Activated CD4-positive, CD25-positive, alpha-beta regulatory T cell treated with anti-CD3 and anti-CD28 coated beads, Interleukin-2, amount 50 U/mL, for 72 hours (primary cell): Measurements from ENCODE around the gene PLXNA4.

Experiments
- DNase-seq: peaks from one replicate; pipeline ENCODE4 v3.0.0; 2021

PLXNA4 gene

GRCh38 chr7:132345543-132346129, 230.6 kb downstream of the PLXNA4 start:
- DNase-seq, result no peak

- DNase-seq, result no peak
These were observed 231.2 kb downstream of the PLXNA4 start for GRCh38 chr7:132345030-132345429.

- no peak for DNase-seq
These were observed 233.1 kb downstream of the PLXNA4 start for GRCh38 chr7:132343199-132343598.

- DNase-seq, result no peak
These were observed 238.7 kb downstream of the PLXNA4 start for GRCh38 chr7:132337450-132338080.

GRCh38 chr7:132336797-132337196, 239.5 kb downstream of the PLXNA4 start:
- DNase-seq, result no peak

- DNase-seq, result no peak
These were observed 243.0 kb downstream of the PLXNA4 start for GRCh38 chr7:132333301-132333700.

GRCh38 chr7:132328760-132329159, 247.5 kb downstream of the PLXNA4 start:
- no peak for DNase-seq

- no peak for DNase-seq
These were observed 248.1 kb downstream of the PLXNA4 start for GRCh38 chr7:132328047-132328620.

GRCh38 chr7:132326878-132327589, 249.2 kb downstream of the PLXNA4 start:
- DNase-seq, result no peak

- no peak for DNase-seq
These were observed 253.3 kb downstream of the PLXNA4 start for GRCh38 chr7:132322970-132323369.

- no peak for DNase-seq
These were observed 254.9 kb downstream of the PLXNA4 start for GRCh38 chr7:132321387-132321786.

- DNase-seq, result no peak
These were observed 256.8 kb downstream of the PLXNA4 start for GRCh38 chr7:132319481-132319880.

GRCh38 chr7:132318352-132319318, 257.6 kb downstream of the PLXNA4 start:
- DNase-seq, result peak; percentile 81

GRCh38 chr7:132317701-132318351, 258.4 kb downstream of the PLXNA4 start:
- DNase-seq, result no peak

- DNase-seq, result no peak
These were observed 263.7 kb downstream of the PLXNA4 start for GRCh38 chr7:132312531-132313055.

GRCh38 chr7:132311733-132312132, 264.5 kb downstream of the PLXNA4 start:
- no peak for DNase-seq

- no peak for DNase-seq
These were observed 267.0 kb downstream of the PLXNA4 start for GRCh38 chr7:132309102-132309805.

- no peak for DNase-seq
These were observed 268.8 kb downstream of the PLXNA4 start for GRCh38 chr7:132307465-132307864.

GRCh38 chr7:132300599-132301277, 275.5 kb downstream of the PLXNA4 start:
- no peak for DNase-seq

- DNase-seq, result no peak
These were observed 277.5 kb downstream of the PLXNA4 start for GRCh38 chr7:132298790-132299189.

GRCh38 chr7:132296820-132297219, 279.4 kb downstream of the PLXNA4 start:
- no peak for DNase-seq
